DLD1 (cell line): ENCODE measurements around the gene KLRD1.
"Not testable (repeated sequence)": the region's sequence is repeated elsewhere in the genome, so short reads cannot be mapped to it uniquely, and the experiment has no call there.

Source experiments
- in situ Hi-C: cut with HindIII; loops from 2 replicates; pipeline ENCODE4 v1.10.0; 2017; ENCODE audit warnings: low sequenced_read_pairs

The KLRD1 gene

GRCh38 chr12:10366875-10367274 lies 59.2 kb downstream of the KLRD1 start:
- in situ Hi-C loops: loop anchor here (10.0 to 25.0 kb wide), 2 partner anchors 95 to 202 kb away; partner anchors contain the start of gene KLRC1

DNA sequence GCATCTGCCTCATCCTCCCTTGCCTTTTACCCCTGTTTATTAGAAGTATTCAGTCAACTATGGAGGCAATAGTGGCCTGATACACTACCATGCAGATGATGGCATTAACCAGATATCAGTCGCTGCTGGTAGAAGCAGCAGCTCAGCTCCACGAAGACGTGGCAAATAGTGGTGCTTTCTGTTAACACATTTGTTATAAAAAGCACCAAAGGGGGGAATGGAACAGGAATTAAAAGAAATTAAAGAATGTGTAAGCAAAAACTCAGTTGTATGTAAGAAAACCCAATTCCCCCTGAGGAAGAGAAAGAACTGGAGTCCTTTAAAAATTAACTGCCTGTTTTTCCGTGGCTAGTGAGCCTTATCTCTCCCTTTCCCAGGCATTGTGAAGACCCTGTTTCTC lies 60.0 kb downstream of the KLRD1 start:
- in situ Hi-C loops: loop anchor here (10.0 to 25.0 kb wide), 2 partner anchors 95 to 203 kb away; partner anchors contain the start of gene KLRC1

- in situ Hi-C loops: loop anchor here (10.0 to 25.0 kb wide), 2 partner anchors 94 to 204 kb away; partner anchors contain the start of gene KLRC1
These were observed 60.8 kb downstream of the KLRD1 start for GRCh38 chr12:10368206-10369171.

DNA sequence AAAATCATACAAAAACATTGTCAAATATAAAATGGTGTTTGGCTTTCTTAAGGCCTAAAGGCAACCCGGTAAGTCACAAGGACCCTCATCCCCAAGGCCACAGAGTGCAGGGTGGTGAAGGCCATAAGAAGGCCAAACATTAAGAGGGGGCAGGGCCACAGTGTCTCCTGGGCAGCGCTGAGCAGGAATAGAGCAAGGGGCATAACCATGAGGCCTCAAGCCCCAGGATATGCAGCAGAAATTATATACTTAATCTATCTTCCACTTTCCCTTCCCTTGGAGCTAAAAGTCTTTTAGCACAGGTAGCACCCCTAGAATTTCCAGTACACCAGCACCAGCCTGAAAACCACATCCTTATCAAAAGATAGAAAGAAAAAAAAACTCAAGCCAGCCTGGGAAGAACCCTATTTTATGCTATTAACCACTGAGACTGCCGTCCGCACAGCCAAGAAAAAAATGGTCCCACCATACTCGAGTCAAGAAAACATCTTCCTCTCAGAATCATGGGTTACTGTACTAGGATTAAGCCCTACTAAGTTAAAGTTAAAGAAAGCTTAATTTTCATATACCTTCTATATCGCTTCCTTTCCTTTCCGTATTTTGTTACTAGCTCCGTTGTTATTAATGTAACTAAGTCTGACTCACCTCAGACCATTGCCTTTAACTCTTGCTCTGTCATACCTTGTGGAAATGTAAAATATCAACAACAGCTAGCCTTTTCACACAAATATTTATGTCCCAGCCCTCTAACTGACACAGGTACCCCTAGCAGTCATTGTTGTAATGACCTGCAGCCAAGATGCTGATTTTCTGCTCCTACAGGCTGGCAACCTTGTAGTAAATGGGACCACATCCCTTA lies 62.1 kb downstream of the KLRD1 start:
- in situ Hi-C loops: loop anchor here (10.0 to 25.0 kb wide), 2 partner anchors 93 to 205 kb away; partner anchors contain the start of gene KLRC1

GRCh38 chr12:10371893-10372535 lies 64.3 kb downstream of the KLRD1 start:
- in situ Hi-C loops: loop anchor here (25.0 kb wide), 1 partner anchor 90 kb away; the partner anchor contains the start of gene KLRC1

GRCh38 chr12:10372559-10372958 lies 64.9 kb downstream of the KLRD1 start:
- in situ Hi-C loops: loop anchor here (25.0 kb wide), 1 partner anchor 90 kb away; the partner anchor contains the start of gene KLRC1

DNA sequence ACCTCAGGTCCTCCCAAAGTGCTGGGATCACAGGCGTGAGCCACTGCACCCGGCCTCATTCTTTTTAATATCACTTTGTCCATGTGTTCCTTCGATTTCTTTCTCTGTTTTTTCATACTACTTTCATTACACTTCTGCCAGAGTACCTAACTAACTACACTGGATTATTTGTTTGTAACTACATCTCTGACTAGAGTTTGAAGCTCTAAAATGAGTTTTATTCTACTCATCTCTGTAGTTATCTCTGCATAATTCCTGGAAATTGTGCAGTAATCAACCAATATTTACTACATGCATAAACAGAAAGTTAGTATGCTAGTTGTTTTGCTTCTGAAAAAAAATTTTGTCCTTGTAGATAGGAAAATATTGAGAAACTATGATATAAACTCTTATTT lies 67.0 kb downstream of the KLRD1 start:
- in situ Hi-C loops: loop anchor here (25.0 kb wide), 1 partner anchor 88 kb away; the partner anchor contains the start of gene KLRC1

DNA sequence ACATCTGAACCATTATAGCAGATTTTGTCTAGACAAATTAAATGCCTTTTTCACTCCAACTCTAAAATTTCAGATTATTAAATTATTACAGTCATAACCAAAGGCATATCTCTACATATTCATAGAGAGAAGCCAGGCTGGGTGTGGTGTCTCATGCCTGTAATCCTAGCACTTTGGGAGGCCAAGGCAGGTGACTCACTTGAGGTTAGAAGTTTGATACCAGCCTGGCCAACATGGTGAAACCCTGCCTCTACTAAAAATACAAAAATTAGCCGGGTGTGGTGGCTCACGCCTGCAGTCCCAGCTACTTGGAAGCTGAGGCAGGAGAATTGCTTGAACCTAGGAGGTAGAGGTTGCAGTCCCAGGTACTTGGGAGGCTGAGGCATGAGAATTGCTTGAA lies 71.1 kb downstream of the KLRD1 start:
- in situ Hi-C loops: not testable (repeated sequence)
